GM19463 (cell line): ENCODE results near the gene PDE1C.
"Not testable (repeated sequence)": the region's sequence is repeated elsewhere in the genome, so short reads cannot be mapped to it uniquely, and the experiment has no call there.

Experiments used
- ATAC-seq: cut with Tn5 transposase; IDR thresholded peaks from one replicate; pipeline ENCODE4 v1.9.1; 2021; ENCODE audit warnings: mild to moderate bottlenecking, moderate library complexity; ENCODE audit not compliant: unreplicated experiment

The PDE1C gene

GRCh38 chr7:32070406-32071360 is at the start of gene PDE1C:
Gene PDE1C, minus strand, starts transcription at chr7:32070407.
- ATAC-seq: no peak

GRCh38 chr7:32119790-32120196 is 49.6 kb upstream of the PDE1C start:
- no peak for ATAC-seq

GRCh38 chr7:32117837-32118236 is 47.6 kb upstream of the PDE1C start:
- no peak for ATAC-seq

- no peak for ATAC-seq
Observed at GRCh38 chr7:32116436-32116835, 46.2 kb upstream of the PDE1C start.

GRCh38 chr7:32115831-32116230 is 45.6 kb upstream of the PDE1C start:
- ATAC-seq: no peak

- ATAC-seq: no peak
Observed at GRCh38 chr7:32108651-32109050, 38.4 kb upstream of the PDE1C start.

- ATAC-seq: no peak
Observed at GRCh38 chr7:32104766-32105165, 34.6 kb upstream of the PDE1C start.

GRCh38 chr7:32103361-32103760 is 33.2 kb upstream of the PDE1C start:
- no peak for ATAC-seq

GRCh38 chr7:32102432-32102873 is 32.2 kb upstream of the PDE1C start:
- ATAC-seq: no peak

GRCh38 chr7:32100407-32100907 is 30.2 kb upstream of the PDE1C start:
- ATAC-seq: no peak

GRCh38 chr7:32094516-32094915 is 24.3 kb upstream of the PDE1C start:
- ATAC-seq: no peak

- ATAC-seq: no peak
Observed at GRCh38 chr7:32093415-32094408, 23.5 kb upstream of the PDE1C start.

GRCh38 chr7:32092346-32092745 is 22.1 kb upstream of the PDE1C start:
- ATAC-seq: no peak

- no peak for ATAC-seq
Observed at GRCh38 chr7:32091608-32092210, 21.5 kb upstream of the PDE1C start.

- no peak for ATAC-seq
Observed at GRCh38 chr7:32089678-32090077, 19.5 kb upstream of the PDE1C start.

- ATAC-seq: no peak
Observed at GRCh38 chr7:32089256-32089655, 19.0 kb upstream of the PDE1C start.

GRCh38 chr7:32088451-32088881 is 18.3 kb upstream of the PDE1C start:
- no peak for ATAC-seq

GRCh38 chr7:32079510-32079909 is 9.3 kb upstream of the PDE1C start:
- no peak for ATAC-seq

- no peak for ATAC-seq
Observed at GRCh38 chr7:32078824-32079223, 8.6 kb upstream of the PDE1C start.

- ATAC-seq: no peak
Observed at GRCh38 chr7:32077806-32078205, 7.6 kb upstream of the PDE1C start.

GRCh38 chr7:32076802-32077201 is 6.6 kb upstream of the PDE1C start:
- ATAC-seq: not testable (repeated sequence)
